ENCODE results near the gene MGMT.

- no peak for TF ChIP-seq CTCF (IDR thresholded peaks at IDR 0.05)
- no peak for TF ChIP-seq POLR2A (IDR thresholded peaks at IDR 0.05)
Measured at GRCh38 chr10:129655007-129655678, 188.1 kb downstream of the MGMT start.

Data from testis (tissue), 2 donors.